ENCODE data around the gene LMO4. TPM values are rescaled to one million over a fixed set of nuclear protein-coding genes. Genes with fewer than 3 reads are reported as not detected.

Gene LMO4
- total RNA-seq, 1 donor from 2014 or later = 35.1 TPM

DNA sequence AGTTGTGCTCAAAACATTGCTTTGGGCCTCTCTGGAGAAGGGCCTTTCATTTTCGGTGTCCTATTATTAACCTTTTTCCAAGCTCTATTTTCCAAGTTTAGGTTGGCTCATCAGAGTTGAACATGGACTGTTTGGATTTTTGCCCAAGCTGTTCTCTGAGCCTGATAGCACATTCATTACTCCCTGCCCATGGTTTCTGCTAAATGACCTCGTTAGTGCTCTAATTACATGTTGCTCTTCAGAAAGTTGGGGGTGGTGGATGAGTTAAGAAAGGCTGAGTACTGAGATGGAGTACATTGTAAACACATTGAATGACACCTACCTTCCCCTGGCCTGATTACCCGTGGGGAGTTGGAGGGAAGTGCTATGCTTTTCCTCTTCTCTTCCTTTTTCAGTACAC, 38.9 kb downstream of the LMO4 start:
- DNase-seq = no peak
- Histone ChIP-seq H3K4me3 (no peak overlapping the region), H3K27me3 (ENCODE audit: low read depth) (no peaks in the 10 kb centered on the region), H3K27ac (replicated peaks) (no peak overlapping the region), H3K4me1 (peaks cover 25% of the 10 kb centered on the region), H3K36me3 (no peaks in the 10 kb centered on the region), H3K9me3 (replicated peaks) (peaks cover 7% of the 10 kb centered on the region)
- TF ChIP-seq, protein P1, sequence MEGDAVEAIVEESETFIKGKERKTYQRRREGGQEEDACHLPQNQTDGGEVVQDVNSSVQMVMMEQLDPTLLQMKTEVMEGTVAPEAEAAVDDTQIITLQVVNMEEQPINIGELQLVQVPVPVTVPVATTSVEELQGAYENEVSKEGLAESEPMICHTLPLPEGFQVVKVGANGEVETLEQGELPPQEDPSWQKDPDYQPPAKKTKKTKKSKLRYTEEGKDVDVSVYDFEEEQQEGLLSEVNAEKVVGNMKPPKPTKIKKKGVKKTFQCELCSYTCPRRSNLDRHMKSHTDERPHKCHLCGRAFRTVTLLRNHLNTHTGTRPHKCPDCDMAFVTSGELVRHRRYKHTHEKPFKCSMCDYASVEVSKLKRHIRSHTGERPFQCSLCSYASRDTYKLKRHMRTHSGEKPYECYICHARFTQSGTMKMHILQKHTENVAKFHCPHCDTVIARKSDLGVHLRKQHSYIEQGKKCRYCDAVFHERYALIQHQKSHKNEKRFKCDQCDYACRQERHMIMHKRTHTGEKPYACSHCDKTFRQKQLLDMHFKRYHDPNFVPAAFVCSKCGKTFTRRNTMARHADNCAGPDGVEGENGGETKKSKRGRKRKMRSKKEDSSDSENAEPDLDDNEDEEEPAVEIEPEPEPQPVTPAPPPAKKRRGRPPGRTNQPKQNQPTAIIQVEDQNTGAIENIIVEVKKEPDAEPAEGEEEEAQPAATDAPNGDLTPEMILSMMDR (IDR thresholded peaks at IDR 0.05; ENCODE audit: borderline replicate concordance) = no peak
- intact Hi-C loops (cut with micrococcal nuclease) = no loop called here

GRCh38 chr1:87368907-87369306, 40.2 kb downstream of the LMO4 start:
- DNase-seq = no peak
- no peaks in the 10 kb centered on the region for H3K27me3 ChIP-seq (ENCODE audit: low read depth)
- TF ChIP-seq, protein P1 (IDR thresholded peaks at IDR 0.05; ENCODE audit: borderline replicate concordance) = no peak
- no peak overlapping the region for H3K4me3 ChIP-seq
- no peak overlapping the region for H3K27ac ChIP-seq (replicated peaks)
- H3K36me3 ChIP-seq = no peaks in the 10 kb centered on the region
- intact Hi-C loops (cut with micrococcal nuclease) = no loop called here
- peaks cover 25% of the 10 kb centered on the region for H3K4me1 ChIP-seq
- H3K9me3 ChIP-seq (replicated peaks) = peaks cover 7% of the 10 kb centered on the region

- DNase-seq = no peak
- no peaks in the 10 kb centered on the region for H3K27me3 ChIP-seq (ENCODE audit: low read depth)
- no peaks in the 10 kb centered on the region for H3K36me3 ChIP-seq
- H3K4me1 ChIP-seq = peaks cover 25% of the 10 kb centered on the region
- H3K4me3 ChIP-seq = no peak overlapping the region
- H3K9me3 ChIP-seq (replicated peaks) = peaks cover 7% of the 10 kb centered on the region
- H3K27ac ChIP-seq (replicated peaks) = no peak overlapping the region
- intact Hi-C loops (cut with micrococcal nuclease) = no loop called here
- TF ChIP-seq, protein P1 (IDR thresholded peaks at IDR 0.05; ENCODE audit: borderline replicate concordance) = no peak
These were observed 41.2 kb downstream of the LMO4 start for GRCh38 chr1:87369736-87370478.

GRCh38 chr1:87370544-87370943, 41.9 kb downstream of the LMO4 start:
- no peak for DNase-seq

DNA sequence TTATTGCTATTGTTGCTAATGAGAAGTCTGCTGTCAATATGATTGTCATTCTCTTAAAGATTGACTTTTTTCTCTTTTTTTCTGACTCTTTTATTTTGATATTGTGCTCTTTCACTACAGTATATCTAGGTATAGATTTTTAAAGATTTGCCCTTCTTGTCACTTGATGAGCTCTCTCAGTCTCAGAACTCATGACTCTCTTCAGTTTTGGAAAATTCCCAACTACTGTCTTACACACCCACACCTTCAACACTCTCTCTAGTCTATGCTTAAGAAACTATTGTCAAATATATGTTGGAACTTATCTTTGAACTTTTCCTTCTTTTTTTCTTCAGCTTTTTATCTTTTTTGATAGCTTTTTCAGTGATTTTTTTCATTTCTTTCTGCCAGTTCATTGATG, 50.6 kb downstream of the LMO4 start:
- TF ChIP-seq, protein P1 (IDR thresholded peaks at IDR 0.05; ENCODE audit: borderline replicate concordance) = no peak
- no peaks in the 10 kb centered on the region for H3K27me3 ChIP-seq (ENCODE audit: low read depth)
- H3K27ac ChIP-seq (replicated peaks) = no peak overlapping the region
- DNase-seq = no peak
- no peaks in the 10 kb centered on the region for H3K4me1 ChIP-seq
- intact Hi-C loops (cut with micrococcal nuclease) = no loop called here
- H3K9me3 ChIP-seq (replicated peaks) = peaks cover 43% of the 10 kb centered on the region
- H3K4me3 ChIP-seq = no peak overlapping the region
- peaks cover 6% of the 10 kb centered on the region for H3K36me3 ChIP-seq

More at GRCh38 chr1:87370544-87370943, 41.9 kb downstream of the LMO4 start:
- peaks cover 6% of the 10 kb centered on the region for H3K36me3 ChIP-seq
- H3K27me3 ChIP-seq (ENCODE audit: low read depth) = no peaks in the 10 kb centered on the region
- H3K9me3 ChIP-seq (replicated peaks) = peaks cover 13% of the 10 kb centered on the region
- no peak overlapping the region for H3K27ac ChIP-seq (replicated peaks)
- peaks cover 25% of the 10 kb centered on the region for H3K4me1 ChIP-seq
- H3K4me3 ChIP-seq = no peak overlapping the region
- TF ChIP-seq, protein P1 (IDR thresholded peaks at IDR 0.05; ENCODE audit: borderline replicate concordance) = no peak
- intact Hi-C loops (cut with micrococcal nuclease) = no loop called here

Measured in left ventricle myocardium inferior (tissue), 1 donor.